HL-60/S4 (cell line): ENCODE data around the gene RBM7.

Experiments used
- in situ Hi-C: fragments of 300-500 bp; cut with MboI; formaldehyde crosslinking; loops from 2 replicates; pipeline ENCODE4 v1.14.3; 2022; ENCODE audit warnings: low sequenced_read_pairs

RBM7 gene, protein sequence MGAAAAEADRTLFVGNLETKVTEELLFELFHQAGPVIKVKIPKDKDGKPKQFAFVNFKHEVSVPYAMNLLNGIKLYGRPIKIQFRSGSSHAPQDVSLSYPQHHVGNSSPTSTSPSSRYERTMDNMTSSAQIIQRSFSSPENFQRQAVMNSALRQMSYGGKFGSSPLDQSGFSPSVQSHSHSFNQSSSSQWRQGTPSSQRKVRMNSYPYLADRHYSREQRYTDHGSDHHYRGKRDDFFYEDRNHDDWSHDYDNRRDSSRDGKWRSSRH

DNA sequence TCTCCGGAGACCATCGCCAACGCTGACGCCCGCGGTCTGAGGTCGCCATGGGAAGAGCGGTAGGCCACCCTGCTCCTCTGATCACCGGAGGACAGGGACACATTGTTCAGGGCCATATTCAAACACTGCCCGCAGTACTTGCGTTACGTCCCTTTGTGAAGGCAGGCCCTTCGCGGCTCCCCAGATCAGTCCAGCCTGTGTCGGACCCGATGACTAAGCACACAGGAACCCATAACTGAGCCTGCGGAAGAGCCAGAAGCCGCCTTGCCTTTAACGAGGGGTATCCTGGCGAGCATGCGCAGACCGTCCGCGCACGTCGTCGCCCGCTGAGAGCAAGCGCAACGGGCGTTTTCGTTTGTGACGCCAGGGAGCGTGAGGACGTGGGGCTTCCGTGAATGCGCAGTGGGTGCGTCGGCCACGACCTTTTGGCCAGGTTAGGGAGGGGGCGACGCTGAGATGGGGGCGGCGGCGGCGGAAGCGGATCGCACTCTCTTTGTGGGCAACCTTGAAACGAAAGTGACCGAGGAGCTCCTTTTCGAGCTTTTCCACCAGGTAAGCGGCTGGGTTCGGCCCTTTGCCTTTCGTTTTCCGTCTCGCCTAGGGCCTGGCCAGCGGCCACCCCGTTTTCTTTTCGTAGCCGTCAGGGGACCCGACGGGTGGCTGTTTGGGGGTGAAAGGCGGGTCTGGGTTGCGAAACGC, at the start of gene RBM7, which contains the start of gene C11orf71:
TSS of gene RBM7 (plus strand) at position 451 of the 699 bp plus-strand sequence. CDS start at position 457, 6 bp downstream.
TSS of gene C11orf71 (minus strand) at position 296 of the 699 bp plus-strand sequence. CDS start at position 116, 180 bp downstream.
- in situ Hi-C loops: no loop called here

DNA sequence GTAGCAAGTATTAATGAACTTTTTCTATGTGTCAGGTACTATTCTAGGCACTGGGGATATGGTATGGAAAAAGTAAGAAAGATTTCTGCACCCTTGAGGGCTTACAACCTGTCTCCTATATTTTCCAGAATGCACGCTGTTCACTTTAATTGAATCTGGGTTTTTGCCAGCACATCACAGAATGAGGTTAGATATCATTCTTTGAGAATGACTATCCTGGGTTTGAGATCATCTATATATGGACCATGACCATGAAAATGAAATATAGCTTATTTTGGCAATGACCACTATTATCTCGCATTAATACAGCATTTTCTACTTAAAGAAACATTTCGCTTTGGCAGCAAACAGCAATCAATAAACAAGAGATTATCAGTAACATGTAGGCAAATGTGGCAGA, 47.0 kb upstream of the RBM7 start:
- in situ Hi-C loops: no loop called here

DNA sequence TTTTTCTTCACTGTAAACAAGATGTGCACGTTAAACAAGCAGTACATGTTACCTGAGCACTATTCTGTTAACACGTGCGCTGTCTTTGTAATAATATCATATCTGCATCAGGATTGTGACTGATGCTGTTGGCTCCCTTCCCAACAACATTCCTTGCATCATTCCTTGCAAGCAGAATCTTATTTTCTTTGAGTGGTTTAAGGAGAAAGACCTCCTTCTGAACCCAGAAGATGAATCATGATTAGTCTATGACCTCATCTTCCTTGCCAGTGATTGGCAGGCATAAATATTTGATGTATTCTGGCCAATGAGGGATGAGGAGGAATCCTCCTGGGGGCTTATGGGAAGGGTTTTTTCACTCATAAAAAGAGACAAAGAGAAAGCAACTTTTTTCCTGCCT, 46.4 kb upstream of the RBM7 start:
- in situ Hi-C loops: no loop called here

DNA sequence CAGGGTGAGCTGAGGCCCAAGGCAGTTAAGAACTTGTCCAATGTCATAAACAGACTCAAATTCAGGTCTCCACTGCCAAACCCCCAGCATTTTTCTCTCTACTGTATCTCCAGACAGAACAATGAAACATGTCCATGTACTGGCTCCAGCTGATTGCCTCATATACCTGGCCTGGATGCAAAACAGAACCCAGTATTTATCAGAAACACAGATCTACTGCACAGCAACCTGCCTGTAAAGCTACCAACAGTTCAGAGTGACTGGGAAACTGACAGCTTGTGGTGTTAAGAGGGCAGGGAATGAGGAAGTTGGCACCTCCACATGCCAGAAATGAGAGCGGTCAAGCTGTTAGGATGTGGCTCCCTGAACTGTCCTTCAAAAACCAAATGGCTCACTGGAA, 41.8 kb upstream of the RBM7 start:
- in situ Hi-C loops: no loop called here

DNA sequence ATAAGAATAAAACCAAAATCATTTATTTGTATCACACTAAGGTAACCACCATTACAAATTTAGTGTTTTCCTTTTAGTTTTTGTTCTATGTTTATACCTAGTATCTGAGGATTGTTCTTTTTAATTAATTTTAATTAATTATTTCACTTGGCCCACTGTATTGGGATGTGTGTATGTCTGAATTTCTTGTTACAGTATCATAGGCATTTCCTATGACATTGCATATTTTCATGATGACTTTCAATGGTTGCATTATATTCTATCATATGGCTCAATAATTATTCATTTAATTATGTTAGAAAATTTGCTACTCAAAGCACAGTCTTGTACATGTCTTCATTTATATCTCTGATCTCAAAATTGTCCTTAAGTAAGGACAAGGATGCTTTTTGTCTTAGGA, 41.1 kb upstream of the RBM7 start:
- in situ Hi-C loops: no loop called here

DNA sequence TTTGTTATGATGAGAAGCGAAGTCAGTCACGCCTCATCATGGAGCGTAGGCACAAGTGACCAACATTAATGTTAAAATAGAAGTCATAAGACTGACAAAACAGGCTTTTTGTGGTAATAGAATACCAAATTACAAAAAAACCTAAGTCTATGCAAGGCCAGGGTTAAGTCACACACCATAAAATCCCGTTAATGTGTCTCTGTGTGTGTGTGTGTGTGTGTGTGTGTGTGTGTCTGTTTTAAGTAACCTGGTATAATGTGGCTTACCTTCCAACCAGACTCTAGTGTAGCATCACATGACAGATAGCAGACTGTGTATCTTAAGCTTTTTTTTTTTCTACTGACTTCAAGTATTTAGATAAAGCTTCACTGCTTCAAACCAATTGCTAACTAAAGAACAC, 38.1 kb upstream of the RBM7 start:
- in situ Hi-C loops: no loop called here

DNA sequence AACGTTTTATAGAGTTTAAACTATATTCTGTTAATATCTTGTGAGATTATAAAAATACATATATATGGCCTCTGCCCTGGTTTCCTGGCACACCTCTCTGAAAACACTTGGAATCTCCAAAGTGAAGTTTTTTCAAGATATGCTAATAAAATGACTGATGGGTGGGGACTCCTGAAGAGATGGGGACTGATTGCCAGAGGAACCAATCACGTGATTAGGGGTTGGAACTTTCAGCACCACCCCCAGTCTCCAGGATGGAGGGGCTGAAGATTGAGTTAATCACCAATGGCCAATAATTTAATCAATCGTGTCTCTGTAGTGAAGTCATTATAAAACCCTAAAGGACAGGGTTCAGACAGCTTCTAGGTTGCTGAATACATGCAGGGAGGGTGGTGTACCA, 37.5 kb upstream of the RBM7 start:
- in situ Hi-C loops: no loop called here

DNA sequence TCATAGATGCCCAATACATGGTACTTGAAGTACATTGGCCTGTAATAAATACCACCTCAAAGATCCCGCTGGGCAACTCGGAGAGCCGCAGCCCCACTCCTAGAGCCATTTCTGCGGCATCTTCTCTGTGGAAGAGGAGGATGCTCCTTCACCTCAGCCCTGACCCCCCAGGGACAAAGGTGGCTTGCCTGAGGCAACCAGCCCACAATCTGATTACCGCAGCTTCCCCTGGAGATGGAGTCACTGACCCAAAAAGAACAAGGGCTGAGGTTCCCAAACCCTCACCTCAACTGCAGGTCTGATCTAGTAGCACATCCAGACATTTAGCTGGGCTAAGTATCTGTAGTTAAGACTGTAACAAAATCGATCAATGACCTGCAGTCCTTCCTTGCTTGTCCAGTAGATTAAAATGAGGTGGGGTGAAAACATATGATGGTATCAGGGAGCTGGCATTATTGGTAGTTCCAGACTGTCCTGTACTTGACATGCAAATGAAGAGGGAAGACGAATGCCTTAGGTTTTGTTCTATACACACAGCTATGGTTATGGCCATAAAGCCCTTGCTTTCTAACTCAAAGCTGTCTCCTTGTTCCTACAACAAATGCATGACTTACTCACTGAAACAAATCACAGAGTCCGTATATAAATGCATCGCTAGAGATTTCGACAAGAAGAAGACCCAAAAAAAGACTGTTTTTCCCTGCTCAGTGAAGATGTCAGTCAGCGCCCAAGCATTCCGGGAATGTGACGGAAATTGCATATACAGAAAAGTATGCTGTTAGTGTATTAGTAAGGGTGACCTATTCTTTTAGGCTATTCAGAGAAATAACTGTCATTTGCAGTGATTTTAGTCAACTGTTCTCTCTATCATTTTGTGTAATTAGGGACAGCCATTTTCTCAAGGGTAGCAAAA, 33.9 kb upstream of the RBM7 start:
- in situ Hi-C loops: no loop called here

DNA sequence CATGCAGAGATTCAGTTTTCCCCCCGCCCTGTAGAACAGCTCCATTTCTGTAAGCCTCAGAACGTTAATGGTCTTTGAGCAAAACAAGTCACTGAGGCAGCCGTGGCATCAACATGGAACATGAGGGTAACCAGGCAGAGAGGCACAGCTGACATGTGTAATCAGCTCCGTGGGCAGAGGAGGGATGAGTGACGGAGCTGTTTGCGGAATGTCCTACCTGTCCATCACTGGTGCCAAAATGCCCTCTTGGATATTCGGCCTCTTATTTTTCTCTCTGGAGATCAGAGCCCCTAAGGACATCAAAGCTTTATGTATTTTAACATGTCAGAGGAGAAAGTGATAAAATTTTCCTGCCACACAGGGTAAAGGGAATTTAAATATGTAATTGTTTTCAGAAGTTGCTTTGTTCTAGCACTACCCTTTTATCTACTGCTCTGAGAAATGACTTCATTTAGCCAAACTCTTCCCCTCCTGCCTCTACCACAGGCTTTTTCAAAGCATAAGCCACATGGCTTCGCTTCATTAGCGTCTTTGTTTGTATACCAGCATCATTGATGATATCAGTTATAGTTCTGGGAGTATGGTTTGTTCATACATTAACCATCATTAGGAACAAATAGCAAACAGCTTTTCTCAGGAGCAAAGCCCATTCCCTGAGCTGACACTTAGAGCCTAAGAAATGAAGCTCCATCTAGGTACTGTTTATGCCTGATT, 33.1 kb upstream of the RBM7 start:
- in situ Hi-C loops: no loop called here

DNA sequence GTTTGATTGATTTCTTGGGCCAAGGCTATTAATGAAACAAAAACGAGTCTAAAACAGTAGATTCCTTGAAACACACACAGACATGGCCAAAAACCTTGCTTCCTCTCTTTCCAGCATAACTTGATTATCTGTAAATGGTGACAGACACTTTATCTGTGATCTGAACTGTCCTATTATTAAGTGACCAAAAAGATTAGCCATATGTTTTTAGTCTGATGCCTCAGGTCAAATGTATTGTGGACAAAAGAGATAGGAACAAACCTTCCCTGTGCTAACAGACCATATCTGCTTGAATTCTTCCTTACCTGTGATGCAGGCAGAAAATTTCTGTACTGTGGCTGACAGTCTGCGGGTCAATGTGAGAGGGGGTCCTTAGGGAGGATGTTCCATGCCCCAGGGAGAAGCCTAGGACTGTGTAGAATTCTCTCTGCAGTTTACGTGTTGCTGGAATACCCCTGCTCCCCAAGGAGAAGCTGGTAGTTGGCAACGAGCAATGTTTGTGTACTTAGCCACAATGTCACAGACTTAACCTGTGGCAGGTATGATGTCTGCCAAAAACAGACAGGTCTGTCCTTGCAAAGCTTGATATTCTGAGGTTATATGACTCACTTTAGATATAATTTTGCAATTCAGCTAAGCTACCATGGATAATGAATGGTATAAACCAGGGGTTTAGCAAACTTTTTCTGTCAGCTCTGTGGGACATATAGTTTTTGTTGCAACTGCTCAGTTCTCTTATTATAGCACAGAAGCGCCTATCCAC, 31.4 kb upstream of the RBM7 start:
- in situ Hi-C loops: no loop called here

DNA sequence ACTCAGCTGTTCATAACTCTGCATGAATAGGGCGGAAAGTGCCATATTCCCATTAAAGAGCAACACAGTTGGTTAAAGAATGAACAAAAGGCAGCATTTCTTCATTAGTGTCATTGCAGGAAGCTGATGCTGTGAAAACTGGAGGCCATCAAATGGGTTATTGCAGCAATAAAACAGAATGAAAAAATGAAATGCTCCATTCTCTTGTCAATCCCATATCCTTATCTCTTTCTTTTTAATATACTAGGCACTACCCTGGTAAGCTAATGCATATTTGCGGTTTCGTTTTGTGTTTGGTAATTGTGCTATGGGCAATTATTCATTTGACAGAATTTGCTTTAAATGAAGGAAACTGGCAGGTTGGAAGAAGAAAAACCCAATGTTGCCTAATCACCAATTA, 25.4 kb upstream of the RBM7 start:
- in situ Hi-C loops: no loop called here

DNA sequence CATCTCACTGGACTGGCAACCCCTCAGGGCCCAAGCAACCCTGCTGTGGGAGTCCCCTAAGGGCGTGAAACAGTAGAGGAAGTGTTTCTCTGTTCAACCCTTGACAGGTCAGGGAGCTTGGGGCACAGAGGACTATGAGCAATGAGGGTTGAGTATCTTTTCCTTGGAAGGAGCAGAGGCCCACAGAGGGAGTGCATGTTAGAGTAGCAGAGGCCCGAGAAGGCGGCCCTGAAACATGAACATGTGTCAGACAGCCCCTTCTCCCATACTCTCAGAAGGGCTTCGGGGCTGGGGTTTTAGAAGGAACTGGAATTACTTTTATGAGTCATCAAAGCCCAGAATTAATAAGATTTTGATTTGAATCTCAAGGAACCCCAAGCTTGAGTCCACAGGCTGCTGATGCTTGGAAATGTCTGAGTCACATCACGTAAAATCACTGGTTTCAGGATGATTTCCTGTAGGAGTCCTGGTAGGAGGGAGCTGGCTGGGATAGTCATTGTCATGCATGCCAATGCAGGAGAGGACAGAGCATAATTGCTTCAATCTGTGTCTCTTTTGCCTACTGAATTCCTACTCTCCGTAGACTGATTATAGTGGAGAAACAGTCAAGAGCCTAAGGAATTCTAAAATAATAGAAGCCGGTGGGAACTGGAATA, 22.7 kb upstream of the RBM7 start:
- in situ Hi-C loops: no loop called here

DNA sequence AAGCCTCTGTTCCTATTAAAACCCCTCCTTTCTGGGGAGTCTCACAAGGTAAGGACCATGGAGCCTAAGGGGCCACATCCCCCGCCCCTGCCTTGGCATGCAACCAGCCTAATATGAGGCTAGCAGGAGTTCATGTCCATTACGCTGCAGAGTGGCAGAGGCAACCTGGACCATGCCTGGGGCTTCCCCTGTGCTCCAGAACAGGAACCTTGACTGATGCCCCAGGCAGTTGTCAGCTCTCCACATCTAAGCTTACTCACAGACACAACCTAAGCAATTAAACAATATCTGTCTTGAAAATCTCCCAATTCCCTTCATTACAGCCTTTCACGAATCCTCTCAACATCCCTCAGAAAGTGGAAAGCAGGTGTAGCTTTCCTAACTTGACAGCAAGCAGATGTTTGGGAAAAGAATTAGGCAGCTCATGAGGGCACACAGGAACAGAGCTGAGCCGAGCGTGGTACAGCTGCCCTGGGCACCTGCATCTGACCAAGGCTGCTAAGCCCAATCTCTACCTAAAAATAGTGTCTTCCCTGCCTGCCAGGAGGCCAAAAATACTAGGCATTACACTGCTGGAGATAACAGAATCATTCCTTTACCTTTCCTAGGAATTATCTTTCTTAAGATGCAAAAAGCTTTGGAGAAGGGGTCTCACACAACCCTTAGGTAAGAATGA, 20.9 kb upstream of the RBM7 start:
- in situ Hi-C loops: no loop called here

DNA sequence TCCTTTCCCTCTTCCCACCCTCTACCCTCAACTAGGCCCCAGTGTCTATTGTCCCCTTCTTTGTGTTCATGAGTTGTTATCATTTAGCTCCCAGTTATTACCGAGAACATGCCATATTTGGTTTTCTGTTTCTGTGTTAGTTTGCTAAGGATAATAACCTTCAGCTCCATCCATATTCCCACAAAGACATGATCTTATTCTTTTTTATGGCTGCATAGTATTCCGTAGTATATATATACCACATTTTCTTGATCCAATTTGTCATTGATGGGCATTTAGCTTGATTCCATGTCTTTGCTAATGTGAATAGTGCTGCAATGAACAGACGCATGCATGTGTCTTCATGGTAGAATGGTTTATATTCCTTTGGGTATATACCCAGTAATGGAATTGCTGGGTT, 18.0 kb upstream of the RBM7 start:
- in situ Hi-C loops: no loop called here

DNA sequence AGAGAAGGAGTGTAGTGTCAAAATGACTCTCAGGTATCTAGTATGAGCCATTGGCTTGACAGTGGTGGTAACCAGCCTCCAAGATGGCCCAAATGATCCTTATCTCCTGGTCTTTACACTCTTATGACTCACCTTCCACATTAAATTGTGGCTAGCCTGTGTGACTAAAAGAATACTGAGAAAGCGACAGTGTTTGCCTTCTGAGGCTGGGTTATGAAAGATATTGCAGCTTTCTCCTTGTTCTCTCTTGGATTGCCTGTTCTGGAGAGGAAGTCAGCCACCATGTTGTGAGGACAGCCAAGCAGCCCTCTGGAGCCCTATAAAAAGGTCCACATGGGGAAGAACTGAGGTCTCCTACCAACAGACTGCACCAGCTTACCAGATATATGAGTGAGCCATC, 16.0 kb upstream of the RBM7 start:
- in situ Hi-C loops: no loop called here

DNA sequence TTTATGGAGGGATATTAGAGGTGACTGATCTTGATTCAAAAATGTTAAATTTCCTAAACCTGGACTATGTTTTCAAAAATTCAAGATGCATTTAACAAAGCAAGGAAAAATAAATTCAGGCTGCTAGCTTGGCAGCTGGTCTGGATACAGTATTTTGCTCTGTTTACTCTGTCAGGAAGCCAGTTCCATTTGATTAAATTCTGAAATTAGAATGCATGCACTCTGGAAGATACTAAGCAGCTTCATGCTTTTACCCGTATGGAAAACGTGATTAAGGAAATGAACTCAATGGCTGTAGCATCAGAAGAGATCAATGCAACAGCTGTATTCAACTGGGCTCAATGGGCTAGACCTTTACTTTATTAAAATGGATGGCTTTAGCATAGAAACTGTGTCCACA, 14.3 kb upstream of the RBM7 start:
- in situ Hi-C loops: no loop called here

DNA sequence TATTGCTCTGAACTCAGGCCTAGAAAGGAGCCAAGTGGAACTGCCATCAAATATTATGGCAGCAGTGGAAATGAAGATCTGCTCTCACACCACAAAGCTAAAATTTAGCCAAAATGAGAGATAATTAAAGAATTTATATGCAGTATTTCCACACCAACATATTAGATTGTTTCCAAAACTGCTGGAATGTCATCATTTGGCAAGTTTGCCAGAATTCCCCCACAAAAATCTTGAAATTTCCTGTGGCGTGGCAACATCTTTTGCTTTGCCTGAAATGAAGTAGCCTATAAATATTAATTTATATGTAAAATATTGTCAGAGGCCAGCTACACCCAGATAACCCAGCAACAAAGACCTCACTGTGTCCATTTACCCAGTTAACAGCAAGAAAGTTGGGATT, 13.9 kb upstream of the RBM7 start:
- in situ Hi-C loops: no loop called here

DNA sequence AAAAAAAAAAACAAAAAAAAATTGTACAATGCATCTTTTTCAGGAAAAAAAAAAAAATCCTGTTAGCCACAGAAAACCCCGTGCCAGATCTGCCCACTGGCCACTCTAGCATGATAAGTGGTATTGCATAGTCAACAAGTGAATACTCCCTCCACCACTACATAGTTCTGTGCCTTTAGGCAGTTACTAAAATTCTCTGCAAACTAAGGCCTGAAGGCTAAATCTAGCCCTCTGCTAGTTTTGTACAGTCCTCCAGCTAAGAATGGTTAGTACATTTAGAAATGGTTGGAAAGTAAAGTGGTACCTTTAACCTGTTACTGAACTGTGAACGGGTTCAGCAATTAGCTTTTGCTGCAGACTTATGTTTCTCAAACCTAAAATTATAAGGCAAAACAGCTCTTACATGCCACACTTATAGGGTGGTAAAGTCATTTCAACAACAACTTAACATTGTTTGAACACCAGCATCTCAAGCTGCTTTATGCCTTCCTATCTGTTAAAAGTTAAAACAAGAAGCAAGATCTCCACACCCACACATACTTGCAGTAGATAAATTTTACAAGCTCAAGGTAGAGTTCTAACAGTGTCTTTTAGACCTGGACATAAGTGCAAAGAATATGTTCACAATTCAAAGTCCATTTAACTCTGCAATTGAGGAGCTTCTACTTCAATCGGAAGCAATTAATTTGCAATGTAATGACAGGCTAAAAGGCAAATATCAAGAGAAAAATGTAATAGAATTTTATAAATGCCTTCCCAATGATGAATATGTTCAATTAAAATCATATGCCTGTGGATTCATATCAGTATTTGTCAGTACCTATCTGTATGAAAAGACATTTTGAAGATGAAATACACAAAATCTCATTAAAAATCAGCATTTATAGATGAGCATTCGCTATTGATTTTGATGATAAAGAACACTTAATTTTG, 7.5 kb upstream of the RBM7 start:
- in situ Hi-C loops: no loop called here
